HCT116 (cell line): Measurements from ENCODE around the gene CALCOCO2.

Experiments used
- CBX3 ChIP-seq: IDR thresholded peaks from 2 replicates; pipeline ENCODE4 v1.6.1; 2012; ENCODE audit warnings: low read depth
- CEBPB ChIP-seq: IDR thresholded peaks from 2 replicates; pipeline ENCODE4 v1.6.1; 2012; ENCODE audit warnings: low read depth
- JUND ChIP-seq: IDR thresholded peaks from 2 replicates; pipeline ENCODE4 v1.6.1; 2012
- POLR2AphosphoS5 ChIP-seq: IDR thresholded peaks from 2 replicates; pipeline ENCODE4 v1.6.1; 2011; ENCODE audit warnings: mild to moderate bottlenecking, low read depth, low read length, moderate library complexity
- RAD21 ChIP-seq: IDR thresholded peaks from 2 replicates; pipeline ENCODE4 v1.6.1; 2012; ENCODE audit warnings: low read depth, mild to moderate bottlenecking
- SRF ChIP-seq: IDR thresholded peaks from 2 replicates; pipeline ENCODE4 v1.6.1; 2012; ENCODE audit warnings: low read depth
- ZNF274 ChIP-seq: fragments of 200-500 bp; sonication (Bioruptor generic); IDR thresholded peaks from 2 replicates; pipeline ENCODE4 v1.6.1; 2014; ENCODE audit warnings: mild to moderate bottlenecking, low read depth, low read length, inconsistent platforms
- TF ChIP-seq, protein P1 (sequence below), 3 experiments: fragments of 200-600 bp in 1 of 3; sonication (generic) in 1 of 3; IDR thresholded peaks in 2 of 3; conservative IDR thresholded peaks in 1 of 3; 2 replicates each; pipeline ENCODE4 v1.5.1; 2012 to 2017; ENCODE audit warnings: low read depth in 2 of 3, low read length in 2 of 3, antibody characterized with exemption in 1 of 3, borderline replicate concordance in 1 of 3, control low read depth in 1 of 3, mild to moderate bottlenecking in 1 of 3, mixed read lengths in 1 of 3, mixed run types in 1 of 3, moderate library complexity in 1 of 3; ENCODE audit not compliant: insufficient read depth in 1 of 3

DNA sequence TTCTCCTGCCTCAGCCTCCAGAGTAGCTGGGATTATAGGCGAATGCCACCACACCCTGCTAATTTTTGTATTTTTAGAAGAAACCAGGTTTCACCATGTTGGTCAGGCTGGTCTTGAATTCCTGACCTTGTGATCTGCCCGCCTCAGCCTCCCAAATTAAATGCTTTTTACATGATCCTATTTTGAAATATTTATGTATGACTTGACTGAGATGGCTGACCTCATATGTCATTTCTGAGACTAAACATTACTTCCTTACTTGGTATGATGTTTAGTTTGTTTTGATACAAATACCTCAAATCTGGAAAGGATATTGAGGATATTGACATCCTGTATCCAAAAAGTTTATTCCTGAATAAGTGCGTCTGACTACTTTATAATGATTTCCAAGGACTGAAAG lies 11.9 kb downstream of the CALCOCO2 start:
- TF ChIP-seq, protein P1, sequence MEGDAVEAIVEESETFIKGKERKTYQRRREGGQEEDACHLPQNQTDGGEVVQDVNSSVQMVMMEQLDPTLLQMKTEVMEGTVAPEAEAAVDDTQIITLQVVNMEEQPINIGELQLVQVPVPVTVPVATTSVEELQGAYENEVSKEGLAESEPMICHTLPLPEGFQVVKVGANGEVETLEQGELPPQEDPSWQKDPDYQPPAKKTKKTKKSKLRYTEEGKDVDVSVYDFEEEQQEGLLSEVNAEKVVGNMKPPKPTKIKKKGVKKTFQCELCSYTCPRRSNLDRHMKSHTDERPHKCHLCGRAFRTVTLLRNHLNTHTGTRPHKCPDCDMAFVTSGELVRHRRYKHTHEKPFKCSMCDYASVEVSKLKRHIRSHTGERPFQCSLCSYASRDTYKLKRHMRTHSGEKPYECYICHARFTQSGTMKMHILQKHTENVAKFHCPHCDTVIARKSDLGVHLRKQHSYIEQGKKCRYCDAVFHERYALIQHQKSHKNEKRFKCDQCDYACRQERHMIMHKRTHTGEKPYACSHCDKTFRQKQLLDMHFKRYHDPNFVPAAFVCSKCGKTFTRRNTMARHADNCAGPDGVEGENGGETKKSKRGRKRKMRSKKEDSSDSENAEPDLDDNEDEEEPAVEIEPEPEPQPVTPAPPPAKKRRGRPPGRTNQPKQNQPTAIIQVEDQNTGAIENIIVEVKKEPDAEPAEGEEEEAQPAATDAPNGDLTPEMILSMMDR (IDR thresholded peaks at IDR 0.05 in 2 of 3, conservative IDR thresholded peaks at IDR 0.05 in 1 of 3; ENCODE audit: borderline replicate concordance in 1 of 3, insufficient read depth in 1 of 3, low read depth in 2 of 3, low read length in 2 of 3): no peak
- TF ChIP-seq JUND: no peak
- TF ChIP-seq RAD21: no peak
- TF ChIP-seq ZNF274: no peak
- TF ChIP-seq CEBPB: no peak
- TF ChIP-seq POLR2AphosphoS5: no peak
- no peak for TF ChIP-seq SRF
- TF ChIP-seq CBX3: no peak
